IPS-NIHi11 (cell line): ENCODE measurements around the gene ISCU.
"Not testable (repeated sequence)": the region's sequence is repeated elsewhere in the genome, so short reads cannot be mapped to it uniquely, and the experiment has no call there.

ENCODE experiments used
- DNase-seq: peaks from one replicate; pipeline ENCODE4 v3.0.0; 2012; ENCODE audit warnings: mixed read lengths, low spot score

ISCU gene

GRCh38 chr12:108570743-108571608 lies 8.6 kb downstream of the ISCU start:
- DNase-seq = no peak

GRCh38 chr12:108571609-108572165 lies 9.3 kb downstream of the ISCU start:
- no peak for DNase-seq

- DNase-seq = no peak
These were observed 9.9 kb downstream of the ISCU start for GRCh38 chr12:108572166-108572790.

GRCh38 chr12:108573317-108573716 lies 10.9 kb downstream of the ISCU start:
- DNase-seq = no peak

GRCh38 chr12:108574276-108574675 lies 11.9 kb downstream of the ISCU start:
- not testable (repeated sequence) for DNase-seq

- no peak for DNase-seq
These were observed 13.0 kb downstream of the ISCU start for GRCh38 chr12:108575199-108575912.

GRCh38 chr12:108576660-108577234 lies 14.4 kb downstream of the ISCU start:
- no peak for DNase-seq

- DNase-seq = no peak
These were observed 15.1 kb downstream of the ISCU start for GRCh38 chr12:108577458-108577857.

GRCh38 chr12:108578264-108578663 lies 15.9 kb downstream of the ISCU start:
- DNase-seq = no peak

GRCh38 chr12:108578813-108579212 lies 16.4 kb downstream of the ISCU start:
- DNase-seq = no peak

GRCh38 chr12:108580531-108580930 lies 18.1 kb downstream of the ISCU start:
- DNase-seq = no peak

- no peak for DNase-seq
These were observed 19.2 kb downstream of the ISCU start for GRCh38 chr12:108581311-108582227.

- no peak for DNase-seq
These were observed 20.1 kb downstream of the ISCU start for GRCh38 chr12:108582509-108582908.

- no peak for DNase-seq
These were observed 20.8 kb downstream of the ISCU start for GRCh38 chr12:108582978-108583770.

- no peak for DNase-seq
These were observed 21.6 kb downstream of the ISCU start for GRCh38 chr12:108583991-108584390.

- no peak for DNase-seq
These were observed 22.2 kb downstream of the ISCU start for GRCh38 chr12:108584456-108585065.

- no peak for DNase-seq
These were observed 23.5 kb downstream of the ISCU start for GRCh38 chr12:108585864-108586263.

- no peak for DNase-seq
These were observed 23.9 kb downstream of the ISCU start for GRCh38 chr12:108586306-108586705.

GRCh38 chr12:108587826-108588225 lies 25.4 kb downstream of the ISCU start:
- DNase-seq = no peak
